ENCODE results near the gene DSCAM.

DSCAM gene

GRCh38 chr21:40667967-40668366 lies 179.0 kb downstream of the DSCAM start:
- DNase-seq (ENCODE audit: low read depth), result no peak

GRCh38 chr21:40662889-40663288 lies 184.1 kb downstream of the DSCAM start:
- DNase-seq (ENCODE audit: low read depth), result no peak

GRCh38 chr21:40660461-40660860 lies 186.5 kb downstream of the DSCAM start:
- no peak for DNase-seq (ENCODE audit: low read depth)

- DNase-seq (ENCODE audit: low read depth), result no peak
Observed at GRCh38 chr21:40658311-40658710, 188.6 kb downstream of the DSCAM start.

- no peak for DNase-seq (ENCODE audit: low read depth)
Observed at GRCh38 chr21:40652436-40652835, 194.5 kb downstream of the DSCAM start.

GRCh38 chr21:40647706-40648105 lies 199.3 kb downstream of the DSCAM start:
- DNase-seq (ENCODE audit: low read depth), result no peak

- no peak for DNase-seq (ENCODE audit: low read depth)
Observed at GRCh38 chr21:40646651-40647050, 200.3 kb downstream of the DSCAM start.

- no peak for DNase-seq (ENCODE audit: low read depth)
Observed at GRCh38 chr21:40641042-40641441, 205.9 kb downstream of the DSCAM start.

GRCh38 chr21:40640266-40640789 lies 206.6 kb downstream of the DSCAM start:
- DNase-seq (ENCODE audit: low read depth), result no peak

- no peak for DNase-seq (ENCODE audit: low read depth)
Observed at GRCh38 chr21:40639616-40640194, 207.3 kb downstream of the DSCAM start.

- DNase-seq (ENCODE audit: low read depth), result no peak
Observed at GRCh38 chr21:40638466-40639251, 208.3 kb downstream of the DSCAM start.

GRCh38 chr21:40636026-40636425 lies 210.9 kb downstream of the DSCAM start:
- no peak for DNase-seq (ENCODE audit: low read depth)

GRCh38 chr21:40635391-40635790 lies 211.6 kb downstream of the DSCAM start:
- no peak for DNase-seq (ENCODE audit: low read depth)

- DNase-seq (ENCODE audit: low read depth), result no peak
Observed at GRCh38 chr21:40634141-40634540, 212.8 kb downstream of the DSCAM start.

GRCh38 chr21:40633048-40633447 lies 213.9 kb downstream of the DSCAM start:
- DNase-seq (ENCODE audit: low read depth), result no peak

- no peak for DNase-seq (ENCODE audit: low read depth)
Observed at GRCh38 chr21:40631211-40631610, 215.7 kb downstream of the DSCAM start.

GRCh38 chr21:40625991-40626390 lies 221.0 kb downstream of the DSCAM start:
- DNase-seq (ENCODE audit: low read depth), result no peak

GRCh38 chr21:40623528-40623927 lies 223.4 kb downstream of the DSCAM start:
- DNase-seq (ENCODE audit: low read depth), result no peak

- DNase-seq (ENCODE audit: low read depth), result no peak
Observed at GRCh38 chr21:40622531-40622930, 224.4 kb downstream of the DSCAM start.

- no peak for DNase-seq (ENCODE audit: low read depth)
Observed at GRCh38 chr21:40620386-40621145, 226.4 kb downstream of the DSCAM start.

GRCh38 chr21:40618191-40618973 lies 228.6 kb downstream of the DSCAM start:
- DNase-seq (ENCODE audit: low read depth), result no peak

- no peak for DNase-seq (ENCODE audit: low read depth)
Observed at GRCh38 chr21:40616377-40616704, 230.6 kb downstream of the DSCAM start.
